SK-N-DZ (cell line): ENCODE results near the gene GLA.
A peak's percentile ranks its signal among the peaks of the same experiment; 100 is the strongest.

ENCODE experiments used
- DNase-seq: peaks from one replicate; pipeline ENCODE4 v3.0.0-alpha.2; 2015; ENCODE audit warnings: low spot score

Gene GLA

GRCh38 chrX:101397779-101398178 lies 9.9 kb downstream of the GLA start:
- DNase-seq, result no peak

- DNase-seq, result no peak
Observed at GRCh38 chrX:101395789-101396188, 11.9 kb downstream of the GLA start.

DNA sequence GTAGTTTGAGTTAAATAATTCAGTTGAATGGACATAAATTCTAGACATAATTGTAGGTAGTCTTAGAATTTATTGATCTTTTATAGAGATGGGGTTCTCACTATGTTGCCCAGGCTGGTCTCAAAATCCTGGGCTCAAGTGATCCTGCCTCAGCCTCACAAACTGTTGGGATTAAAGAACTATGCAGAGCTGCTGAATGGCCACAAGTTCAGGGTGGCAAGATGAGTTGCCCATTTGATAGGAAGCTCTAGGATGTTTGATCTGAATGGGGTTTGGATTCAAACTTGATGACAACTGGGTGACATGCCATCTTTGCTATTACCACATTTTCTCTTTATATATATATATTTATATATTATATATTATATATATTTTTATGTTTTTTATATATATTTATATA lies 13.4 kb downstream of the GLA start:
- no peak for DNase-seq

DNA sequence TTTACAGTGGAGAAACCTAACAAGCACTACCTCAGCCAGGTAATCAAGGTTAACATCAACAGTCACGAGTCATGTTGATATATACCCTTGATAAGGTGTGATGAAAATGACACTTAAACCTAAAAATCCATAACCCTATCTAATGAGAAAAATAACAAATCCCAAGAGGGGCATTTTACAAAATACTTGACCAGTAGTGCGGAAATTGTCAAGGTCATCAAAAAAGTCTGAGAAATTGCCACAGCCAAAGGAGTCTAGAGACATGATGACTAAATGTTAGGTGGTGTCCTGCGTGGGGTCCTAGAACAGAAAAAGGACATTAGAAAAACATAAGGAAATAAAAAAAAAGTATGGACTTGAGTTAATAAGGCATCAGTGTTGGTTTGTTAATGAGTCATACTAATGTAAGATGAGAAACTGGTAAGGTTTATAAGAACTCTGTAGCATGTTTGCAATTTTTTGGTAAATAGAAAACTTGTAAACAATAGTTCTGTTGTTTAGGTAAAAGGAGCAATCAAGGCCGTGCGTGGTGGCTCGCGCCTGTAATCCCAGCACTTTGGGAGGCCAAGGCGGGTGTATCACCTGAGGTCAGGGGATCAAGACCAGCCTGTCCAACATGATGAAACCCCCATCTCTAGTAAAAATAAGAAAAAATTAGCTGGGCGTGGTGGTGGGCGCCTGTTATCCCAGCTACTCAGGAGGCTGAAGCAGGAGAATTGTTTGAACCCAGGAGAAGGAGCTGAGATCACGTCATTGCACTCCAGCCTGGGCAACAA lies 14.0 kb downstream of the GLA start:
- DNase-seq, result no peak

GRCh38 chrX:101391831-101392230 lies 15.9 kb downstream of the GLA start:
- no peak for DNase-seq

GRCh38 chrX:101390664-101391525 lies 16.8 kb downstream of the GLA start, which contains the start of gene RPL36A:
Gene RPL36A (plus strand): TSS chrX:101391011. CDS start chrX:101391044, 33 bp downstream.
- peak; percentile 92 for DNase-seq

GRCh38 chrX:101388604-101389003 lies 19.1 kb downstream of the GLA start:
- no peak for DNase-seq

DNA sequence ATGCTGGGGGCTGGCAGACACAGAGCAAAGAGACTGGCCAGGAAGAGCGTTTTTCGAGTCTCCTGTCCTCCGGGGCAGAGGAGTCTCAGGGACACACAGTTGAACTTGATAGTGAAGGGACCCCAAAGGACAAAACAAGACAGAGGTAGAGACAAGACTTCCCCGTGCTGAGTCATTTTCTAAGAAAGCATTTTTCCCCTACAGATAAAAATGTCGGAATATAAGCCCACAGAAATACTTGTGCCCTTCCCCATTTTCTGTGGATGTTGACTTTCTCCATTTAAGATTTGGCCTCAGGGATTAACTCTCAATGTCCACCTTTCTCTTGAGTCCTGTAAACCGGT lies 21.2 kb downstream of the GLA start:
- no peak for DNase-seq

GRCh38 chrX:101385795-101386541 lies 21.8 kb downstream of the GLA start, which contains the start of gene BTK:
Gene BTK (minus strand): TSS chrX:101386191. CDS start chrX:101375284, 10,907 bp downstream.
- no peak for DNase-seq

- DNase-seq, result no peak
Observed at GRCh38 chrX:101385026-101385684, 22.6 kb downstream of the GLA start.

- no peak for DNase-seq
Observed at GRCh38 chrX:101383679-101384205, 24.0 kb downstream of the GLA start.

DNA sequence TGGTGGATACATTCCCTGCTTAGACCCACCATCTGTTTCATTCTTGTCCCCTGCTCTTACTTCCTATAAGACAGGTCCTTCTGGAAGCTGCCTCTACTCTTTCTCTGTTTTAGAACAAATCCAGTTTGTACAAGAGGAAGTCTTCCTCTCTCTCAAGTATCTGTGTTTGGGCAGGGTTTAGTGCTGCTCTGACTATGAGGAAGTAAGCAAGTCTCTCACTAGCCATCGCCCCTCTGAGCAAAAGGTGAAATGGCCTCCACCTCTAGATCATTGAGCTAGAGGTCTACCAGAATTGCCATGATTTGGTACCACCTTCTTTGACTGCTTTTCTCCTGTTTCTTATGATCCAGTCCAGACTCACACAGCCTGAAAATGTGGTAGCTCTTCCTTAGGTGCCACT lies 30.2 kb downstream of the GLA start:
- no peak for DNase-seq

- no peak for DNase-seq
Observed at GRCh38 chrX:101370888-101371504, 36.7 kb downstream of the GLA start.

DNA sequence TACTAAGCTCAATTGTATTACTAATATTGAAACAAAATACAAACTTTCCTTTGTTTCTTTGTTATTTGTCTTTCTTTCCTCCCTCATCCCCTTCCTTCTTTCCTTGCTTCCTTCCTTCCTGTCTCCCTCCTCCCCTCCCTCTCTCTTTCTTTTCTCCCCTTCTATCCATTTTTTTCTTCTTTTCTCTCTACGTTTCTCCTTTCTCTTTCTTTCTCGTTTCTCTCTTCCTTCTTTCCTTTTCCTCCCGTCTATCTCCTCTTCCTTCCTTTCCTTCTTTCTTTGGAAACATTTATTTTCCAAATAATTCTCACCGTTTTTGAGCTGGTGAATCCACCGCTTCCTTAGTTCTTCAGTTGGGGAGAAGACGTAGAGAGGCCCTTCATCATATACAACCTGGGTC lies 38.0 kb downstream of the GLA start:
- DNase-seq, result no peak

DNA sequence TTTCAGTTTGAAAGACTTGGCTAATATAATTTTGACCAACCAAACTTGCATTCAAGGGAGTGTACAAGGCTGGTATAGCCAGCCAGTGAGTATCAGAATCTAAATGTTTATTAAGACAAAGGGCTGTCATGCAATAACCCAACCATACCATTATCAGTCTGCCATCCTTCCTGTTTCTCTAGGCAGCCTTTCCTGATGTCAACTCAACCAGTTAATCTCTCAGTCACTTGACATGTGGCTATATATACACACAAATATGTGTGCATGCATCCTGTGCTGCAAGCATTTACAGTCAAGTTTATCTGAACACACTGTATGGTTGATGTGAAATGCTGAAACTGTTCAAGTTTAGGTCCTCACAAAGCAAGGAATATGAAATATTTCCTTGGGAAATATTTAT lies 38.9 kb downstream of the GLA start:
- DNase-seq, result no peak

DNA sequence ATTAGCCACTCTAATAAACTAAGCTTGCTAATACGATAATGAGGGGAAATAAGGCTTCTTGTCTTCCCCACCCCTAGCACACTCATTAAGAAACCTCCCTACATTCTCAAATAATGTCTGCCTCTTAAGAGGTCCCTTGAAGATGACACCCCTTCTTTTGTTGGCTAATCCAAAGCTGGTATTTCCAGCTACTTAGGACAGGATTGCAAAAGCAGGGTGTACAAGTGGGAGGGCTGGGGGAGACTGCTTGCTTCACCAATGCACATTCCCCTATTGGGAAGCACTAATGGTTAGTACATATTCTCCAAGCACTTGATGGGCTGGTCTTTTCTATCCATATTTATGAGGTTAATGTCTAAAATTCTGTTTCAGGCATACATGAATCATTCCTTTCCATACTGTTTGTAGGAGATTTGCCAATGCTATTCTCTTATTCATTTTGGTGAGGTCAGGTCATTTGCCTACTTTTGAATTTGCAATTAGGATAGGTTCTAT lies 42.4 kb downstream of the GLA start:
- DNase-seq, result no peak

- no peak for DNase-seq
Observed at GRCh38 chrX:101362757-101363156, 45.0 kb downstream of the GLA start.

GRCh38 chrX:101362116-101362515 lies 45.6 kb downstream of the GLA start:
- no peak for DNase-seq

- DNase-seq, result no peak
Observed at GRCh38 chrX:101360390-101360789, 47.3 kb downstream of the GLA start.

- DNase-seq, result no peak
Observed at GRCh38 chrX:101359966-101360365, 47.8 kb downstream of the GLA start.
